Esophagus muscularis mucosa (tissue), 4 donors: Measurements from ENCODE around the gene PFDN2.

Experiments used
- CTCF ChIP-seq, 3 experiments: fragments of 200-600 bp in 2 of 3; fragments of 450-650 bp in 1 of 3; sonication (generic) in 2 of 3; IDR thresholded peaks; one replicate each; pipeline ENCODE4 v1.5.1; 2017 to 2019; ENCODE audit warnings: antibody characterized with exemption in 3 of 3, mild to moderate bottlenecking in 2 of 3, moderate library complexity in 1 of 3
- EP300 ChIP-seq: sonication (generic); formaldehyde crosslinking; IDR thresholded peaks from one replicate; pipeline ENCODE4 v1.6.1; 2017; ENCODE audit warnings: antibody characterized with exemption
- POLR2AphosphoS5 ChIP-seq, 2 donors: sonication (generic); formaldehyde crosslinking; IDR thresholded peaks; one replicate each; pipeline ENCODE4 v1.6.1; 2017; ENCODE audit warnings: antibody characterized with exemption in 2 of 2

GRCh38 chr1:161091093-161091492, 26.7 kb downstream of the PFDN2 start:
- TF ChIP-seq CTCF (IDR thresholded peaks at IDR 0.05) (no peak), POLR2AphosphoS5 (IDR thresholded peaks at IDR 0.05) (no peak), EP300 (no peak)
